Fibroblast of lung (primary cell): ENCODE results near the gene DNAJC10.

ENCODE experiments used
- EZH2 ChIP-seq: IDR thresholded peaks from 2 replicates; pipeline ENCODE4 v1.5.1; 2012; ENCODE audit warnings: low read length, control low read depth, mild to moderate bottlenecking; ENCODE audit errors: missing control alignments
- TF ChIP-seq, protein P1 (sequence below), 2 donors: IDR thresholded peaks in 1 of 2; conservative IDR thresholded peaks in 1 of 2; 1 replicate in 1 of 2; 2 replicates in 1 of 2; pipeline ENCODE4 v1.5.1; 2011 to 2012; ENCODE audit warnings: low read length in 2 of 2, control low read depth in 1 of 2, inconsistent platforms in 1 of 2, low read depth in 1 of 2, mild to moderate bottlenecking in 1 of 2

DNA sequence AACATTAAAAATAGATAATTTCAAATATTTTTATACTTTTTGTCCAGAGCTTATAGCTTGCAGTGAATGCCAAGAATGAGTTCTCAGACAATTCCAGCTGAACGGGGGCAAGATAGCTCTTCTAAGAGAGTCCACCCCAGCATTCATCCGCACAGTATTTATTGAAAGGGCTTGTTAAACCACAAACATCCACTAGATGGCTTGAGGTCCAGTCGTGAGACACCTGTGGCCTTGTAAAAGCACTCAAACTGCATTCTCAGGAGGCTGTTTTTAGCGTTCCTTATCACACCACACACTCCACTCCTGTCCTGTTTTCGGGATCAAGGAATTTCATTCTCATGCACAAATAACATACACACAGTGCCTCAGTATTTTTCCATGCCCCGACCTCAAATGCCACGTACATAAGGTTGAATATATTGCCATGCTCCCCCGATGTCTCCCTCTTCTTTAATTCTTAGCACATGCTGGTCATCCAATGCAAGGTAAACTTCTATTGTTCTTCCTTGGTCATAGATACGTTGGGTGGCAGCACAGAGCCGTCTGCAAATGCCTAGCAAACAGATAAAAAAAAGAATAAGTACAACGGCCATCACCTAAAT lies 47.4 kb downstream of the DNAJC10 start:
- no peak for TF ChIP-seq EZH2
- TF ChIP-seq, protein P1, sequence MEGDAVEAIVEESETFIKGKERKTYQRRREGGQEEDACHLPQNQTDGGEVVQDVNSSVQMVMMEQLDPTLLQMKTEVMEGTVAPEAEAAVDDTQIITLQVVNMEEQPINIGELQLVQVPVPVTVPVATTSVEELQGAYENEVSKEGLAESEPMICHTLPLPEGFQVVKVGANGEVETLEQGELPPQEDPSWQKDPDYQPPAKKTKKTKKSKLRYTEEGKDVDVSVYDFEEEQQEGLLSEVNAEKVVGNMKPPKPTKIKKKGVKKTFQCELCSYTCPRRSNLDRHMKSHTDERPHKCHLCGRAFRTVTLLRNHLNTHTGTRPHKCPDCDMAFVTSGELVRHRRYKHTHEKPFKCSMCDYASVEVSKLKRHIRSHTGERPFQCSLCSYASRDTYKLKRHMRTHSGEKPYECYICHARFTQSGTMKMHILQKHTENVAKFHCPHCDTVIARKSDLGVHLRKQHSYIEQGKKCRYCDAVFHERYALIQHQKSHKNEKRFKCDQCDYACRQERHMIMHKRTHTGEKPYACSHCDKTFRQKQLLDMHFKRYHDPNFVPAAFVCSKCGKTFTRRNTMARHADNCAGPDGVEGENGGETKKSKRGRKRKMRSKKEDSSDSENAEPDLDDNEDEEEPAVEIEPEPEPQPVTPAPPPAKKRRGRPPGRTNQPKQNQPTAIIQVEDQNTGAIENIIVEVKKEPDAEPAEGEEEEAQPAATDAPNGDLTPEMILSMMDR (conservative IDR thresholded peaks at IDR 0.05 in 1 of 2, IDR thresholded peaks at IDR 0.05 in 1 of 2; ENCODE audit: low read depth in 1 of 2, low read length in 2 of 2), result peak; percentile 62 to 68
